Gastrocnemius medialis (tissue), 4 donors: ENCODE data around the gene RMND5A. TPM values are rescaled to one million over a fixed set of nuclear protein-coding genes. Genes with fewer than 3 reads are reported as not detected.

Source experiments
- ATAC-seq, 2 donors: fragments of 150-250 bp; one replicate each; pipeline ENCODE4 v1.9.1; 2016
- DNase-seq, 2 donors: peaks; one replicate each; pipeline ENCODE4 v3.0.0-alpha.2; 2019
- H3K27ac ChIP-seq, 4 donors: fragments of 200-600 bp; sonication (generic); 1 replicate in 1 of 4; 2 replicates in 3 of 4; pipeline ENCODE4 v1.5.1; 2016 to 2018; ENCODE audit warnings: mild to moderate bottlenecking in 2 of 4, moderate library complexity in 1 of 4
- H3K27me3 ChIP-seq, 3 donors: fragments of 200-600 bp; sonication (generic) in 2 of 3; 1 replicate in 1 of 3; 2 replicates in 2 of 3; pipeline versions ENCODE4 v1.5.1 to v1.6.0; 2016 to 2019; ENCODE audit warnings: mild to moderate bottlenecking in 1 of 3, moderate library complexity in 1 of 3
- H3K36me3 ChIP-seq, 2 donors: fragments of 200-600 bp; sonication (generic) in 1 of 2; one replicate each; pipeline ENCODE4 v1.5.1; 2017 to 2018
- H3K4me1 ChIP-seq, 2 donors: fragments of 200-600 bp; sonication (generic) in 1 of 2; one replicate each; pipeline ENCODE4 v1.5.1; 2016 to 2017; ENCODE audit warnings: mild to moderate bottlenecking in 2 of 2
- H3K4me3 ChIP-seq, 4 donors: fragments of 200-600 bp; sonication (generic) in 3 of 4; 1 replicate in 1 of 4; 2 replicates in 3 of 4; pipeline ENCODE4 v1.5.1; 2016 to 2019; ENCODE audit warnings: mild to moderate bottlenecking in 2 of 4
- H3K9me3 ChIP-seq, 3 donors: fragments of 200-600 bp; sonication (generic) in 2 of 3; 1 replicate in 1 of 3; 2 replicates in 2 of 3; pipeline ENCODE4 v1.5.1; 2016 to 2019
- POLR2A ChIP-seq, 2 donors: fragments of 450-650 bp; IDR thresholded peaks; one replicate each; pipeline ENCODE4 v1.6.1; 2017; ENCODE audit warnings: antibody characterized with exemption in 2 of 2, mild to moderate bottlenecking in 2 of 2, moderate library complexity in 2 of 2
- in situ Hi-C, 4 donors: fragments of 200-750 bp; cut with MboI; loops; one replicate each; pipeline versions ENCODE4 v1.15.0 to v1.8.0; 2017; ENCODE audit warnings: low sequenced_read_pairs in 4 of 4
- intact Hi-C: fragments of 100-400 bp; cut with DNase I; formaldehyde crosslinking; loops from one replicate; pipeline ENCODE4 v1.15.1; 2023; ENCODE audit warnings: low total_unique reads
- total RNA-seq, 4 donors: library from RNA; depleted of rRNA; stranded (reverse); fragments of >200 nt; gene quantifications; one replicate each; pipeline versions ENCODE4 v1.1.0 to v1.2.3, GENCODE V29; 2016
- TF ChIP-seq, protein P1 (sequence below), 5 experiments: fragments of 450-650 bp in 3 of 5; fragments of 200-600 bp in 2 of 5; sonication (generic) in 2 of 5; IDR thresholded peaks in 4 of 5; conservative IDR thresholded peaks in 1 of 5; 1 replicate in 4 of 5; 2 replicates in 1 of 5; pipeline ENCODE4 v1.5.1; 2016 to 2019; ENCODE audit warnings: antibody characterized with exemption in 5 of 5, mild to moderate bottlenecking in 3 of 5, moderate library complexity in 3 of 5

The RMND5A gene
- total RNA-seq, 4 donors from 2014 or later, result 88.9 to 113 (median 102) TPM

DNA sequence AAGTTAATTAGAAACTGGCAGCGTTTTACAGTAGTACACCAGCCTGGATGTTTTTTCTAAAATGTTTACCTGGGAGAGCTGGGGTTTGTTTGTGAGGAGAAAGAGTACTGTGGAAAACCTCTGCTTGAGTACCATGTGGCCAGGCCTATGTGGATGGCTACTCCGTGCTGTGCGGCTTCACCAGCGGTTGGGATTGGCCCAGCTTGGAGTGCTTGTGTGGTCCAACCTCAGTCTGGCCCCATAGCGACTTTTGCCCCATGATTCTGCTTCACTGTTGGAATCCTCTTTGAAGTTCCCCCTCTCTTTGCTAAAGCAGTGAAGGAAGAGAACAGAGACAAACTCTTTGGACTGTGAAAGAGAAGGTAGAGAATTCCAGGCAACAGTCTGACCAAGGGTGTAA lies 54.8 kb downstream of the RMND5A start:
- ATAC-seq (no peak), DNase-seq (no peak)
- Histone ChIP-seq H3K9me3 (no peaks in the 10 kb centered on the region), H3K36me3 (peaks cover 0 to 50% of the 10 kb centered on the region in 2 donors), H3K4me1 (no peaks in the 10 kb centered on the region), H3K27me3 (no peaks in the 10 kb centered on the region), H3K4me3 (no peak overlapping the region), H3K27ac (no peak overlapping the region)
- intact Hi-C loops (no loop called here), in situ Hi-C loops (no loop called here)
- TF ChIP-seq, protein P1, sequence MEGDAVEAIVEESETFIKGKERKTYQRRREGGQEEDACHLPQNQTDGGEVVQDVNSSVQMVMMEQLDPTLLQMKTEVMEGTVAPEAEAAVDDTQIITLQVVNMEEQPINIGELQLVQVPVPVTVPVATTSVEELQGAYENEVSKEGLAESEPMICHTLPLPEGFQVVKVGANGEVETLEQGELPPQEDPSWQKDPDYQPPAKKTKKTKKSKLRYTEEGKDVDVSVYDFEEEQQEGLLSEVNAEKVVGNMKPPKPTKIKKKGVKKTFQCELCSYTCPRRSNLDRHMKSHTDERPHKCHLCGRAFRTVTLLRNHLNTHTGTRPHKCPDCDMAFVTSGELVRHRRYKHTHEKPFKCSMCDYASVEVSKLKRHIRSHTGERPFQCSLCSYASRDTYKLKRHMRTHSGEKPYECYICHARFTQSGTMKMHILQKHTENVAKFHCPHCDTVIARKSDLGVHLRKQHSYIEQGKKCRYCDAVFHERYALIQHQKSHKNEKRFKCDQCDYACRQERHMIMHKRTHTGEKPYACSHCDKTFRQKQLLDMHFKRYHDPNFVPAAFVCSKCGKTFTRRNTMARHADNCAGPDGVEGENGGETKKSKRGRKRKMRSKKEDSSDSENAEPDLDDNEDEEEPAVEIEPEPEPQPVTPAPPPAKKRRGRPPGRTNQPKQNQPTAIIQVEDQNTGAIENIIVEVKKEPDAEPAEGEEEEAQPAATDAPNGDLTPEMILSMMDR (IDR thresholded peaks at IDR 0.05 in 4 of 5, conservative IDR thresholded peaks at IDR 0.05 in 1 of 5), result no peak
- no peak for TF ChIP-seq POLR2A (IDR thresholded peaks at IDR 0.05)

DNA sequence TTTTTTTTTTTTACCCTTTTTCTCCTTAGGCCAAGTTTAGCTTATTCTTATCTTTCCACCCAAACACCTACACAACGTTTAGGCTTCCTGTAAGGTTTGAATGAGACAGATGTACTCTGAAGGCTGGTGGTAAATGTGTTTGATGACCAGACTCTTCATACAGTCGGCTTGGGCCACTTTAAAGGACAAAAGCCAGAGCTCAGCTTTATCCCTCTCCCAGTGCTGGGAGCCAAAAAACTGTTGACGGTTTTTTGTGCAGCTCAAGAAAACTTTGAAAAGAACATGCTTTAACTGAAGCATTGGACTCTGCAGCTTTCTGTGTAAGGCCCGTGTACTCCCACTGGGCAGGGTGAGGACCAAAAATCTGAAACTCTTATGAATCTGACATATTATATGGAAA lies 55.2 kb downstream of the RMND5A start:
- TF ChIP-seq, protein P1 (IDR thresholded peaks at IDR 0.05 in 4 of 5, conservative IDR thresholded peaks at IDR 0.05 in 1 of 5), result no peak
- TF ChIP-seq POLR2A (IDR thresholded peaks at IDR 0.05), result no peak
- peaks cover 0 to 47% of the 10 kb centered on the region in 2 donors for H3K36me3 ChIP-seq
- in situ Hi-C loops (no loop called here), intact Hi-C loops (no loop called here)
- DNase-seq (no peak), ATAC-seq (no peak)
- H3K4me3 ChIP-seq, result no peak overlapping the region
- no peak overlapping the region for H3K27ac ChIP-seq
- H3K9me3 ChIP-seq, result no peaks in the 10 kb centered on the region
- no peaks in the 10 kb centered on the region for H3K27me3 ChIP-seq
- H3K4me1 ChIP-seq, result no peaks in the 10 kb centered on the region

DNA sequence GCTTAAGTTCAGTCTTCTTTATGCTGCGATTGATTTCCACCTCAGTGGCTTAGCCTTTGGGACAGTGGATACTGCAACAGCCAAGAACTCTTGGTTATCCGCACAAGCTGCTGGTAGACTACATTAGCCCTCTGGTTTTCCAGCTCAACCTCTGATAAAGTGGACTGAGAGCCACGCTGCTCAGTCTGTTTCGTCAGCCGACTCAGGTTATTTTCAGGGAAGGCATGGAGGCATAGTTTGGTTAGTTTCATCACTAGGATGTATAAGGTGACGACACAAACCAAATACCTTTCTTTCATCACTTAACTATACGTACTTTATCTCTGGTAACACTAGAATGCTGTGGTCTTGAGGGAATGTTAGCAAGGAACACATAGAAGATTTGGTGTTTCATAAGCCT lies 56.4 kb downstream of the RMND5A start:
- H3K36me3 ChIP-seq, result peaks cover 0 to 35% of the 10 kb centered on the region in 2 donors
- intact Hi-C loops, result no loop called here

DNA sequence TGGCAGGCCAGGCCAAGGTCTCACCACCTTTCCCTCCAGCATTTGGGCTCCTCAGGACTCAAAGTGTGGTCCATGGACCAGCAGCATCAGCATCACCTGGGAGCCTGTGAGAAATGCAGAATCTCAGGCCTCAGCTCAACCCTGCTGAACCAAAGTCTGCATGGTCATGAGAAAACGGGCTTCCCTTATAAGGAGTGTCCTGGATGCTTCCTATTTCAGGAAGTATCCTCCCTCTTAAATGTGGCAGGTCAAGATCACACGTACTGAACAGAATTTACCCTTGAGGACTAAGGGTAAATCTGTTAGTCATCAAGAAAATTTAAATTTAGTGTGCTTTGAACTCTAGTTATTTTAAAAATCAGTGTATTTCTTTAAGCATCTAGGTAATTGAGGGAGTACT lies 58.9 kb downstream of the RMND5A start:
- ATAC-seq (no peak), DNase-seq (no peak)
- no peaks in the 10 kb centered on the region for H3K4me1 ChIP-seq
- in situ Hi-C loops, result no loop called here
- no peaks in the 10 kb centered on the region for H3K9me3 ChIP-seq
- no peak overlapping the region for H3K27ac ChIP-seq
- TF ChIP-seq POLR2A (IDR thresholded peaks at IDR 0.05), result no peak
- TF ChIP-seq, protein P1 (IDR thresholded peaks at IDR 0.05 in 4 of 5, conservative IDR thresholded peaks at IDR 0.05 in 1 of 5), result no peak
- H3K4me3 ChIP-seq, result no peak overlapping the region
- H3K27me3 ChIP-seq, result no peaks in the 10 kb centered on the region
- intact Hi-C loops, result no loop called here
- peaks cover 0 to 11% of the 10 kb centered on the region in 2 donors for H3K36me3 ChIP-seq

More for the DNA sequence above, 56.4 kb downstream of the RMND5A start:
- ATAC-seq, result no peak
- Histone ChIP-seq H3K4me3 (no peak overlapping the region), H3K27me3 (no peaks in the 10 kb centered on the region), H3K9me3 (no peaks in the 10 kb centered on the region), H3K27ac (no peak overlapping the region), H3K4me1 (no peaks in the 10 kb centered on the region)
- DNase-seq, result no peak
- TF ChIP-seq, protein P1 (IDR thresholded peaks at IDR 0.05 in 4 of 5, conservative IDR thresholded peaks at IDR 0.05 in 1 of 5), result no peak
- no peak for TF ChIP-seq POLR2A (IDR thresholded peaks at IDR 0.05)
- in situ Hi-C loops, result no loop called here

DNA sequence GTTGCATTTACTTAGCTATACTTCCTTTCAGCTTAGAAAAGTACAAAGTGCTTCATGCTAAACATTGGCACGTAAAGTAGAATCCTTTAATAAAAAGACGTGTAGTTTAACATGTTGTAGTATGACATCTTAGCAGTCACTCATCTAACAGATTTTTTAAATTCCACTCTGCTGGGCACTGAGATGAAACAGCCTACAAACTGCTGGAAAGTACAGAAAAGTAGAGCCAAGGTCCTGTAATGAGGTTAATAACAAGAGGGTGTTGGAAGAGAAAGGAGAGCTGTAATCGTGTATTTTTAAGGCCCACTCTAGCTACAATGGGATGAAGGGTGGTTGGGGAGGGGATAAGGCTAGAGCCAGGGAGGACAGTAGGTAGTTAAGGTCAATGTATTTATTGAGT lies 59.9 kb downstream of the RMND5A start:
- H3K27ac ChIP-seq, result no peak overlapping the region
- no peak overlapping the region for H3K4me3 ChIP-seq
- no peak for DNase-seq
- no peaks in the 10 kb centered on the region for H3K9me3 ChIP-seq
- intact Hi-C loops, result no loop called here
- TF ChIP-seq, protein P1 (IDR thresholded peaks at IDR 0.05 in 4 of 5, conservative IDR thresholded peaks at IDR 0.05 in 1 of 5), result no peak
- TF ChIP-seq POLR2A (IDR thresholded peaks at IDR 0.05), result no peak
- no peaks in the 10 kb centered on the region for H3K27me3 ChIP-seq
- ATAC-seq, result no peak
- H3K36me3 ChIP-seq, result peaks cover 0 to 1% of the 10 kb centered on the region in 2 donors
- in situ Hi-C loops, result no loop called here
- H3K4me1 ChIP-seq, result no peaks in the 10 kb centered on the region
